GM12878 (cell line): ENCODE data around the gene ACAD11. TPM values are rescaled to one million over a fixed set of nuclear protein-coding genes. Genes with fewer than 3 reads are reported as not detected.
"Not testable (repeated sequence)": the region's sequence is repeated elsewhere in the genome, so short reads cannot be mapped to it uniquely, and the experiment has no call there.

Experiments
- ATAC-seq: fragments of 200-7000 bp; cut with Tn5 transposase; 3 replicates; pipeline ENCODE4 v1.9.1; 2020; ENCODE audit warnings: mild to moderate bottlenecking, moderate library complexity
- BruUV-seq: library from RNA; stranded (reverse); fragments of 400-500 nt; replicated peaks from 2 replicates; lab custom pipeline; 2021; lab: Mats Ljungman, UMichigan
- CTCF ChIA-PET: fragments of 300-600 bp; sonication (Branson Sonifier 250); formaldehyde crosslinking; extraction: SDS; loops from one replicate; lab custom pipeline; 2021; ENCODE audit warnings: inconsistent platforms; lab: Yijun Ruan, JAX
- POLR2A ChIA-PET: fragments of 350-600 bp; formaldehyde crosslinking; extraction: SDS; loops from one replicate; lab custom pipeline; 2021; ENCODE audit warnings: inconsistent platforms; lab: Charles Lee
- RAD21 ChIA-PET: fragments of 300-600 bp; sonication (Branson Sonifier 250); formaldehyde crosslinking; loops from one replicate; lab custom pipeline; 2023; ENCODE audit warnings: antibody characterized with exemption; ENCODE audit not compliant: unreplicated experiment; lab: Charles Lee
- SMC1A ChIA-PET: fragments of 300-600 bp; sonication (Branson Sonifier 250); formaldehyde crosslinking; loops from one replicate; lab custom pipeline; 2023; ENCODE audit not compliant: unreplicated experiment, uncharacterized antibody; lab: Charles Lee
- DNase-seq: peaks from one replicate; pipeline ENCODE4 v3.0.0-alpha.2; 2011; ENCODE audit warnings: low read depth, low spot score
- FAIRE-seq: peaks from 3 replicates; lab custom pipeline; 2011; peaks lifted over from hg19 to GRCh38; lab: Jason Lieb, UNC
- H2AFZ ChIP-seq: 2 replicates; pipeline ENCODE4 v1.6.0; 2011; ENCODE audit warnings: low read depth, low read length, control low read depth; ENCODE audit not compliant: control insufficient read depth
- H3K27ac ChIP-seq: 2 replicates; pipeline ENCODE4 v1.5.1; 2011; ENCODE audit warnings: control low read depth; ENCODE audit not compliant: control insufficient read depth, insufficient read depth
- H3K27me3 ChIP-seq, 2 experiments: replicated peaks in 1 of 2; 2 replicates each; pipeline versions ENCODE4 v1.6.0 to v1.6.1; 2011; ENCODE audit warnings: low read length in 1 of 2; ENCODE audit not compliant: control insufficient read depth in 2 of 2, insufficient read depth in 2 of 2
- H3K36me3 ChIP-seq, 2 experiments: 2 replicates each; pipeline ENCODE4 v1.5.1; 2011; ENCODE audit warnings: low read length in 1 of 2; ENCODE audit not compliant: control insufficient read depth in 2 of 2, insufficient read depth in 2 of 2
- H3K4me1 ChIP-seq: 2 replicates; pipeline ENCODE4 v1.6.1; 2011; ENCODE audit warnings: mild to moderate bottlenecking, low read length, moderate library complexity, mixed read lengths; ENCODE audit not compliant: control insufficient read depth, insufficient read depth
- H3K4me2 ChIP-seq: 2 replicates; pipeline ENCODE4 v1.6.0; 2011; ENCODE audit warnings: control low read depth; ENCODE audit not compliant: control insufficient read depth, insufficient read depth
- H3K4me3 ChIP-seq: fragments of 200-600 bp; sonication (generic); 2 replicates; pipeline ENCODE4 v1.5.1; 2016
- H3K79me2 ChIP-seq: 2 replicates; pipeline ENCODE4 v1.6.0; 2011; ENCODE audit warnings: low read length; ENCODE audit not compliant: control insufficient read depth, insufficient read depth
- H3K9ac ChIP-seq: 2 replicates; pipeline ENCODE4 v1.8.0; 2011; ENCODE audit warnings: low read length, control low read depth, mixed read lengths; ENCODE audit not compliant: control insufficient read depth, insufficient read depth
- H3K9me3 ChIP-seq: replicated peaks from 3 replicates; pipeline ENCODE4 v1.5.1; 2011; ENCODE audit warnings: mild to moderate bottlenecking, low read length; ENCODE audit not compliant: control insufficient read depth, insufficient read depth
- H4K20me1 ChIP-seq: 2 replicates; pipeline ENCODE4 v1.6.0; 2011; ENCODE audit not compliant: control insufficient read depth, insufficient read depth
- BCL11A ChIP-seq: IDR thresholded peaks from 2 replicates; pipeline ENCODE4 v1.6.1; 2011; ENCODE audit warnings: low read depth, low read length
- EED ChIP-seq: sonication (generic); IDR thresholded peaks from 2 replicates; pipeline ENCODE4 v1.6.1; 2016; ENCODE audit warnings: antibody characterized with exemption, low read depth
- ESRRA ChIP-seq: IDR thresholded peaks from 2 replicates; pipeline ENCODE4 v1.6.1; 2012; ENCODE audit warnings: mild to moderate bottlenecking, low read length, improper control_type of control experiment
- ZNF217 ChIP-seq: fragments of 450-650 bp; IDR thresholded peaks from 2 replicates; pipeline ENCODE4 v1.6.1; 2017; ENCODE audit warnings: antibody characterized with exemption, mild to moderate bottlenecking
- WGBS: methylation state at CpG from one replicate; pipeline ENCODE4 v1.1.6; 2016; ENCODE audit warnings: low lambda C conversion rate; ENCODE audit not compliant: insufficient replicate concordance, insufficient coverage; ENCODE audit errors: missing lambda C conversion rate; 5-methylcytosine and 5-hydroxymethylcytosine counted together
- in situ Hi-C: fragments of 300-500 bp; cut with MboI; formaldehyde crosslinking; loops from 9 replicates; pipeline ENCODE4 v1.14.3; 2018; ENCODE audit warnings: mixed read lengths
- intact Hi-C: fragments of 100-400 bp; cut with micrococcal nuclease; formaldehyde crosslinking; loops from one replicate; pipeline ENCODE4 v1.14.2; 2022; ENCODE audit not compliant: unreplicated experiment
- polyA plus RNA-seq, 11 experiments: library from polyadenylated mRNA; depleted of rRNA in 4 of 11; unstranded in 6 of 11; stranded (reverse) in 5 of 11; fragments of >200 nt; fragmentation: Nextera tagmentation in 4 of 11; fragmentation: Illumina TruSeq in 1 of 11; extraction: Ambion mirVana in 4 of 11; extraction: Trizol in 1 of 11; gene quantifications; 1 replicate in 1 of 11; 2 replicates in 10 of 11; pipeline versions ENCODE4 v1.2.1 to v1.2.3, GENCODE V29; 2011 to 2016; ENCODE audit warnings: inconsistent platforms in 2 of 11, missing spikeins in 2 of 11, low read depth in 1 of 11
- total RNA-seq, 4 experiments: library from RNA; depleted of rRNA in 3 of 4; stranded (reverse); fragments of >200 nt in 3 of 4; fragmentation: Illumina TruSeq in 1 of 4; extraction: Trizol in 1 of 4; gene quantifications; 2 replicates each; pipeline versions ENCODE4 v1.2.1 to v1.2.3, GENCODE V29; 2013 to 2021
- TF ChIP-seq, protein P1 (sequence below): fragments of 150-350 bp; IDR thresholded peaks from 2 replicates; pipeline ENCODE4 v1.6.1; 2014; ENCODE audit warnings: mild to moderate bottlenecking, low read depth, low read length
- TF ChIP-seq, protein P2 (sequence below): IDR thresholded peaks from 2 replicates; pipeline ENCODE4 v1.6.1; 2011; ENCODE audit warnings: low read depth, mild to moderate bottlenecking, low read length, moderate library complexity, borderline replicate concordance; ENCODE audit errors: extremely low read depth

ACAD11 gene
- total and polyA plus RNA-seq, 10 of the 15 experiments (the other 5 are each of a cell fraction or from before 2014, with no cell fraction given), result 2.4 to 15.9 (median 10.4) TPM

DNA sequence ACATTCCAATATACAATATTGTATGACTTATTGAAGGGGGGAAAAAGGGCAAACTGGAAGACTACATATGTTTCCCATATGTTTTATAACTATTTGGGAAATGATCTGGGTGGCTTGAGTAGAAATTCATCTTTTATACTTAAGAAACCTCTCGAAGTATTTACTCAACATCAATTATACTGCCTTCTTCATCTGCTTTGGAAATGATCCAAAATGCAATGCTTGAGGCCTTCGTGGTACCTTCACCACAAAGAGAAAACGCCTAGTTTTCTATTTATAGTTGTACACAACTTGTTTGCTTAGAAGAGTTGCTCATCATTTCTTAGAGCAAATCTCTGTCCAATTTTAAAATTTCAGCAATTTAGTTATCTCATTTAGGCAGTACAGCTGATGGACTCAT is 43.7 kb downstream of the ACAD11 start:
- in situ Hi-C loops, result no loop called here
- no TSS peak for BruUV-seq

DNA sequence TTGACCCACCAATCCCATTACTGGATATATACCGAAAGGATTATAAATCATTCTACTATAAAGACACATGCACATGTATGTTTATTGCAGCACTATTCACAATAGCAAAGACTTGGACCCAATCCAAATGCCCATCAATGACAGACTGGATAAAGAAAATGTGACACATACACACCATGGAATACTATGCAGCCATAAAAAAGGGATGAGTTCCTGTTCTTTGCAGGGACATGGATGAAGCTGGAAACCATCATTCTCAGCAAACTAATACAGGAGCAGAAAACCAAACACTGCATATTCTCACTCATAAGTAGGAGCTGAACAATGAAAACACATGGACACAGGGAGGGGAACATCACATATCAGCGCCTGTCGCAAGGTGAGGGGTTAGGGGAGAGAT is 44.3 kb downstream of the ACAD11 start:
- WGBS, result 100% methylated on average over 3 of the region's 3 CpGs
- FAIRE-seq, H3K4me1 ChIP-seq, H3K27me3 ChIP-seq, POLR2A ChIA-PET, intact Hi-C loops, H3K79me2 ChIP-seq, H4K20me1 ChIP-seq, in situ Hi-C loops, BruUV-seq, DNase-seq, H3K9me3 ChIP-seq, ATAC-seq, H3K4me2 ChIP-seq, H3K9ac ChIP-seq, H3K27ac ChIP-seq, H3K4me3 ChIP-seq, H2AFZ ChIP-seq, RAD21 ChIA-PET, H3K36me3 ChIP-seq: not testable (repeated sequence)
- SMC1A ChIA-PET, result interaction anchor here (0.7 to 1.2 kb wide), 3 partner anchors 8 to 1677 kb away, joined by 3 to 4 read pairs (median 3); no protein-coding TSS in a partner anchor
- CTCF ChIA-PET, result interaction anchor here (1.6 kb wide), 1 partner anchor 21 kb away, joined by 3 read pairs; no protein-coding TSS in a partner anchor

More for the DNA sequence above, 43.7 kb downstream of the ACAD11 start:
- H3K4me3 ChIP-seq, result no peak overlapping the region
- no peak for DNase-seq
- intact Hi-C loops, result no loop called here
- RAD21 ChIA-PET, result no interaction called here
- no peak for FAIRE-seq
- no peaks in the 10 kb centered on the region for H3K27me3 ChIP-seq
- no peak overlapping the region for H2AFZ ChIP-seq
- H4K20me1 ChIP-seq, result no peaks in the 10 kb centered on the region
- TF ChIP-seq BCL11A, result no peak
- no peak for TF ChIP-seq EED
- TF ChIP-seq ZNF217, result no peak
- TF ChIP-seq ESRRA, result no peak
- TF ChIP-seq, protein P1, sequence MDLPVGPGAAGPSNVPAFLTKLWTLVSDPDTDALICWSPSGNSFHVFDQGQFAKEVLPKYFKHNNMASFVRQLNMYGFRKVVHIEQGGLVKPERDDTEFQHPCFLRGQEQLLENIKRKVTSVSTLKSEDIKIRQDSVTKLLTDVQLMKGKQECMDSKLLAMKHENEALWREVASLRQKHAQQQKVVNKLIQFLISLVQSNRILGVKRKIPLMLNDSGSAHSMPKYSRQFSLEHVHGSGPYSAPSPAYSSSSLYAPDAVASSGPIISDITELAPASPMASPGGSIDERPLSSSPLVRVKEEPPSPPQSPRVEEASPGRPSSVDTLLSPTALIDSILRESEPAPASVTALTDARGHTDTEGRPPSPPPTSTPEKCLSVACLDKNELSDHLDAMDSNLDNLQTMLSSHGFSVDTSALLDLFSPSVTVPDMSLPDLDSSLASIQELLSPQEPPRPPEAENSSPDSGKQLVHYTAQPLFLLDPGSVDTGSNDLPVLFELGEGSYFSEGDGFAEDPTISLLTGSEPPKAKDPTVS, result no peak
- TF ChIP-seq, protein P2, sequence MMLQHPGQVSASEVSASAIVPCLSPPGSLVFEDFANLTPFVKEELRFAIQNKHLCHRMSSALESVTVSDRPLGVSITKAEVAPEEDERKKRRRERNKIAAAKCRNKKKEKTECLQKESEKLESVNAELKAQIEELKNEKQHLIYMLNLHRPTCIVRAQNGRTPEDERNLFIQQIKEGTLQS, result no peak
- no peaks in the 10 kb centered on the region; the same call in 2 of the 3 replicates for H3K9me3 ChIP-seq
- CTCF ChIA-PET, result interaction anchor here (1.6 kb wide), 1 partner anchor 20 kb away, joined by 3 read pairs; no protein-coding TSS in a partner anchor
- no peak for ATAC-seq
- peaks cover 0 to 4% of the 10 kb centered on the region in 2 experiments; a peak in 1 of 4 replicates for H3K36me3 ChIP-seq
- WGBS, result 59% methylated on average over 3 of the region's 3 CpGs
- H3K4me1 ChIP-seq, result no peaks in the 10 kb centered on the region
- no peak overlapping the region for H3K4me2 ChIP-seq
- no peak overlapping the region for H3K9ac ChIP-seq
- SMC1A ChIA-PET, result interaction anchor here (0.7 kb wide), 1 partner anchor 1678 kb away, joined by 3 read pairs; no protein-coding TSS in a partner anchor
- no peaks in the 10 kb centered on the region for H3K79me2 ChIP-seq
- POLR2A ChIA-PET, result no interaction called here
- H3K27ac ChIP-seq, result no peak overlapping the region

DNA sequence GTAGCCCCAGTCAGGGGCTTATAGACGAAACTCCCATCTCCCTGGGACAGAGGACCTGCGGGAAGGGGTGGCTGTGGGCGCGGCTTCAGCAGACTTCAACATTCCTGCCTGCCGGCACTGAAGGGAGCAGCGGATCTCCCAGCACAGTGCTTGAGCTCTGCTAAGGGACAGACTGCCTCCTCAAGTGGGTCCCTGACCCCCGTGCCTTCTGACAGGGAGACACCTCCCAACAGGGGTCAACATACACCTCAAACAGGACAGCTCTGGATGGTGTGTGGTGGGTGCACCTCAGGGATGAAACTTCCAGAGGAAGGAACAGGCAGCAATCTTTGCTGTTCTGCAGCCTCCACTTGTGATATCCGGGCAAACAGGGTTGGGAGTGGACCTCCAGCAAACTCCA is 53.0 kb downstream of the ACAD11 start:
- RAD21 ChIA-PET, H3K79me2 ChIP-seq, BruUV-seq, H3K4me2 ChIP-seq, H4K20me1 ChIP-seq, H2AFZ ChIP-seq, SMC1A ChIA-PET, H3K36me3 ChIP-seq, H3K27ac ChIP-seq, H3K27me3 ChIP-seq, H3K4me1 ChIP-seq, POLR2A ChIA-PET, FAIRE-seq, intact Hi-C loops, H3K9ac ChIP-seq, ATAC-seq, in situ Hi-C loops, DNase-seq, CTCF ChIA-PET, H3K4me3 ChIP-seq, H3K9me3 ChIP-seq: not testable (repeated sequence)
- 82% methylated on average over 5 of the region's 8 CpGs for WGBS
